ENCODE results near the gene COL1A1. TPM values are rescaled to one million over a fixed set of nuclear protein-coding genes. Genes with fewer than 3 reads are reported as not detected.

The COL1A1 gene
- total and polyA plus RNA-seq, 2 of the 13 experiments (the other 11 are each of a cell fraction or from before 2014, with no cell fraction given) = 0.05 TPM; not detected in 1

DNA sequence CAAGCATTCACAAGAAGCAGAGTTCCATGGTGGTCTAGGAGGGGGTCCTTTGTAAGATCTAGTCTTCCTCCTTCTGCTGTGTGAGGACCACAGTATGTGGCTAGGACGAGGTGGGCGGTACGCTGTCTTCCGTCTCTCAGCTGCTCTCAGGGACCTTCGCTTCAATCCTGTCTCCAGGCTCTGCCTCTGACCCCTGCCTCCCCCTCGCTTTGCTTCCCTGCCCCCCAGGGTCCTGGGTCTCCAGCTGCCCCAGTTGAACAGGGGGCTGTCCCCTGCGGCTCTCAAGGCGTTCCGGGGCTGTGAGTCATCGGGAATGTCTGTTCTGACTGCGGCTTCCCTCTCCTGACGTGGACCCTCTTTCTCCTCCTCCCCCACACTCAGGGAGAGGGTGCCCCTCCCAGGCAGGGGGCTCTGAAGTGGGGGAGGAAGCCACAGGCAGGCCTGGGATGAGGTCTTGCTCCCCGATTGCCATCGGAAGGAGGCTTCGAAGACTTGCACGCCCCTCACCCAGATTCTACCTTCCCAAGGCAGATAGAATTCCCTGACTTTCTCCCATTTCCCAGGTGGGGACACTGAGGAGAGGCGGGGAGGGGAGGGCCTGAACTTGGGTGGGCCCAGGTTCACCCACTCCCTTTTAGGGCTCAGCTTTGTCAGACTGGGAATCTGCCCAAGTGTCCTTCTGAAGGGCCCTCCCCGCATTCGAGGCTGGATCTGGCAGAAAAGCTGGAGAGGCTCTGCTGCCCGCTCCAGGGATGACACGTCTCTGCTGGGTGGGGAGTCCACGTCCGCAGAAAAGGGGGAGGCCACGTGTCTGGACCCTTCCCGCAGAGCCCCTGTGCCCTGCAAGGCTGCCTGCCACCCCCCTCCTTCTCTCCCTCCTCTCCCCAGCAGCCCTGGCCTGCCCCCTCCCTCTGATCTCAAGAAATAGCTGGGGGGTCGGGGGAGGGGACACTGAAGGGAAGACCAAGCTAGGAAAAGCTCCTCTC lies 9.1 kb upstream of the COL1A1 start (continued):
- no peak for TF ChIP-seq ZNF280D (CRISPR knock-in tag; IDR thresholded peaks at IDR 0.05)
- no peak for TF ChIP-seq ZNF354B (CRISPR knock-in tag; IDR thresholded peaks at IDR 0.05)
- TF ChIP-seq STAG1 (CRISPR knock-in tag; IDR thresholded peaks at IDR 0.05) = no peak
- TF ChIP-seq ZNF274 (CRISPR knock-in tag; IDR thresholded peaks at IDR 0.05) = no peak
- TF ChIP-seq JUN (CRISPR knock-in tag; IDR thresholded peaks at IDR 0.05) = peak; percentile 84
- TF ChIP-seq EED (CRISPR knock-in tag; IDR thresholded peaks at IDR 0.05) = no peak
- no peak for TF ChIP-seq ZSCAN31 (CRISPR knock-in tag; IDR thresholded peaks at IDR 0.05; ENCODE audit: low read depth)
- TF ChIP-seq MTERF4 (CRISPR knock-in tag; IDR thresholded peaks at IDR 0.05) = no peak
- 0 out of 2 replicates have a peak, but pooled peaks have one; percentile 53 for TF ChIP-seq ZNF556 (CRISPR knock-in tag; IDR thresholded peaks at IDR 0.05; ENCODE audit: borderline replicate concordance)
- TF ChIP-seq ZNF367 (CRISPR knock-in tag; IDR thresholded peaks at IDR 0.05; ENCODE audit: borderline replicate concordance) = no peak
- TF ChIP-seq ZBTB3 (CRISPR knock-in tag; IDR thresholded peaks at IDR 0.05; ENCODE audit: borderline replicate concordance, low read depth) = 0 out of 2 replicates have a peak, but pooled peaks have one; percentile 31
- 0 out of 2 replicates have a peak, but pooled peaks have one; percentile 33 for TF ChIP-seq ZNF678 (CRISPR knock-in tag; IDR thresholded peaks at IDR 0.05)
- TF ChIP-seq, protein P1, sequence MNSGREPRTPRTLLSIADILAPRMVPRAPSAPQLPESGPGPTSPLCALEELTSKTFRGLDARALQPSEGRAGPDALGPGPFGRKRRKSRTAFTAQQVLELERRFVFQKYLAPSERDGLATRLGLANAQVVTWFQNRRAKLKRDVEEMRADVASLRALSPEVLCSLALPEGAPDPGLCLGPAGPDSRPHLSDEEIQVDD (CRISPR knock-in tag; IDR thresholded peaks at IDR 0.05; ENCODE audit: borderline replicate concordance) = no peak
- TF ChIP-seq, protein P2, sequence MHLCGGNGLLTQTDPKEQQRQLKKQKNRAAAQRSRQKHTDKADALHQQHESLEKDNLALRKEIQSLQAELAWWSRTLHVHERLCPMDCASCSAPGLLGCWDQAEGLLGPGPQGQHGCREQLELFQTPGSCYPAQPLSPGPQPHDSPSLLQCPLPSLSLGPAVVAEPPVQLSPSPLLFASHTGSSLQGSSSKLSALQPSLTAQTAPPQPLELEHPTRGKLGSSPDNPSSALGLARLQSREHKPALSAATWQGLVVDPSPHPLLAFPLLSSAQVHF (CRISPR knock-in tag; IDR thresholded peaks at IDR 0.05) = no peak
- TF ChIP-seq ZSCAN5A (CRISPR knock-in tag; IDR thresholded peaks at IDR 0.05; ENCODE audit: borderline replicate concordance) = no peak
- TF ChIP-seq HMG20A (CRISPR knock-in tag; IDR thresholded peaks at IDR 0.05; ENCODE audit: borderline replicate concordance) = no peak
- TF ChIP-seq ZMAT3 (CRISPR knock-in tag; conservative IDR thresholded peaks at IDR 0.05) = no peak
- no peak for TF ChIP-seq KAT7 (CRISPR knock-in tag; IDR thresholded peaks at IDR 0.05; ENCODE audit: borderline replicate concordance)
- TF ChIP-seq NR2F2 (IDR thresholded peaks at IDR 0.05; ENCODE audit: borderline replicate concordance, low read depth) = no peak
- no peak for TF ChIP-seq ZNF124 (CRISPR knock-in tag; IDR thresholded peaks at IDR 0.05)
- no peak for TF ChIP-seq REPIN1 (CRISPR knock-in tag; IDR thresholded peaks at IDR 0.05; ENCODE audit: borderline replicate concordance, low read depth)
- no peak for TF ChIP-seq ZNF768 (CRISPR knock-in tag; IDR thresholded peaks at IDR 0.05)
- no peak for TF ChIP-seq ZSCAN9 (CRISPR knock-in tag; IDR thresholded peaks at IDR 0.05; ENCODE audit: borderline replicate concordance)
